Right hindlimb (tissue), 1 donor: ENCODE results near the gene SULT1C2.
"Not testable (repeated sequence)": the region's sequence is repeated elsewhere in the genome, so short reads cannot be mapped to it uniquely, and the experiment has no call there.

Source experiments
- DNase-seq: peaks from one replicate; pipeline ENCODE4 v3.0.0-alpha.2; 2018

The SULT1C2 gene

DNA sequence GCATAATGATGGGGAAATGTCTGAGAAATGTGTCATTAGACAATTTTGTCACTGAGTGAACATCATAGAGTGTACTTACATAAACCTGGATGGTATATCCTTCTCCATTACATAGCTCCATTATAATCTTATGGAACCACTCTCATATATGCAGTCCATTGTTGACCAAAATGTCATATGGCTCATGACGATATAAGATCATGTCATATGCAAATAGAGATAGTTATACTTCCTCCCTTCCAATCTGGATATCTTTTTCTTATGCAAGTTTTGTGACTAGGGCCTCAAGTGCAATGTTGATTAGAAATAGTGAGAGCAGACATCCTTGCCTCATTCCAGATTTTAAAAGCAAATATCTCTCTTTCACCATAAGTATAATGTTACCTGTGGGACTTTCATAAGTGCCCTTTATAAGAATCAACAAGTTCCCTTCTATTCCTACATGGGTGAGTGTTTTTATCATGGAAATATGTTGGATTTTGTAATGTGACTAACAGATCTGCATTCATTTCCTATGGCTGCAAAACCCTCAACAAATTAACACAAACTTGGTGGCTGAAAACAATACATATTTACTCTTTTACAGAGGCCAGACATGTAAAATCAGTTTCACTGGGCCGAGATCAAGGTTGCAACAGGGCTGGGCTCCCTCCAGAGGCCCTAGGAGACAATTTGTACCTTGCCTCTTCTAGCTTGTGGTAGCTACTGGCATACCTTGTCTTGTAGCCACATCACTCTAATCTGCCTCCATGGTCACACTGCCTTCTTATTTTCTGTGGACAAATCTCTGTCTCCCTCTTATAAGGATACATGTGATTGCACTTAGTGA lies 67.4 kb downstream of the SULT1C2 start:
- DNase-seq: no peak

DNA sequence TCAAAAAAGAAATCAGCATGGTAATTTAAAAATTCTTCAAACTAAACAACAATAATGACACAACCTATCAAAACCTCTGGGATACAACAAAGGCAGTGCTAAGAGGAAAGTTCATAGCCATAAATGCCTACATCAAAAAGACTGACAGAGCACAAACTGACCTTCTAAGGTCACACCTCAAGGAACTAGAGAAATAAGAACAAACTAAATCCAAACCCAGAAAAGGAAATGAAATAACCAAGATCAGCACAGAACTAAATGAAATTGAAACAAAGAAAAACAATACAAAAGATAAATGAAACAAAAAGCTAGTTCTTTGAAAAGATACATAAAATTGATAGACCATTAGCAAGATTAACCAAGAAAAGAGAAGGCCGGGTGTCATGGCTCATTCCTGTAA lies 70.6 kb downstream of the SULT1C2 start:
- DNase-seq: not testable (repeated sequence)
